MM.1S (cell line): ENCODE data around the gene BDKRB1.

Experiments used
- CTCF ChIP-seq: fragments of 300-600 bp; sonication (generic); IDR thresholded peaks from 2 replicates; pipeline ENCODE4 v1.5.1; 2016; ENCODE audit warnings: antibody characterized with exemption, low read length, mixed read lengths
- EZH2 ChIP-seq: fragments of 300-600 bp; sonication (generic); optimal IDR thresholded peaks from 2 replicates; pipeline ENCODE3; 2017; ENCODE audit warnings: low read depth, mild to moderate bottlenecking, antibody characterized with exemption, low read length, mixed read lengths
- EZH2phosphoT487 ChIP-seq: fragments of 300-600 bp; sonication (generic); IDR thresholded peaks from 2 replicates; pipeline ENCODE4 v1.6.1; 2018; ENCODE audit warnings: antibody characterized with exemption, low read length

DNA sequence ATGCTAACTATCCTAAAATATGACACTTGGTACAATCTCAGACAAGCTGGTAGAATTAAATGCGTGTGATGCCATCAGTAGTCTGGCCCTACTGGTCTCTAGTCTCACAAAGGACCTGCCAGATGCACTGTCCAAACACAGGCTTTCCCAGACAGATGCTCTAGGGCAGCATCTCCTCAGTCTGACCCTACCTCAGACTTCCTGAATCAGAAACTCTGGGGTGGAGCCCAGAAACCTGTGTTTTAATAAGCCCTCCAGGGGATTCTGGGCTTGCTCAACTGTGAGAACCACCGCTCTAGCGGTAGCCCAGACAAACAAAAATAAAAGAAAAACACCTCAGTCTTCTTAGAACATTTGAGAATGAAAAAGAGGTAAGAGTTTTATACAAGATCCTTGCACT is 48.0 kb downstream of the BDKRB1 start:
- TF ChIP-seq CTCF, result no peak
- no peak for TF ChIP-seq EZH2
- TF ChIP-seq EZH2phosphoT487, result no peak
